K562 treated with DMSO at 1 percent for 12 hours (cell line): ENCODE results near the gene SERPINA7. TPM values are rescaled to one million over a fixed set of nuclear protein-coding genes. Genes with fewer than 3 reads are reported as not detected.

ENCODE experiments used
- total RNA-seq: library from RNA; unstranded; fragments of 300-600 nt; gene quantifications from 2 replicates; pipeline ENCODE4 v1.2.3, GENCODE V29; 2022; ENCODE audit not compliant: insufficient read depth

The SERPINA7 gene
- not detected in 2 replicates for total RNA-seq

GRCh38 chrX:106038625-106039024 lies at the start of gene SERPINA7:
TSS of gene SERPINA7 (minus strand) at chrX:106038727. CDS start at chrX:106037058, 1,669 bp downstream.

Other genes starting within 250 kb of the SERPINA7 start
- not detected in 2 replicates for gene NRK, start 216.2 kb downstream of the SERPINA7 start, total RNA-seq
- gene PWWP3B, start 129.6 kb upstream of the SERPINA7 start, total RNA-seq: not detected in 2 replicates